GM04503 (cell line): Measurements from ENCODE around the gene PIGK.
"Not testable (repeated sequence)": the region's sequence is repeated elsewhere in the genome, so short reads cannot be mapped to it uniquely, and the experiment has no call there.

Experiments
- DNase-seq: peaks from one replicate; pipeline ENCODE4 v3.0.0-alpha.2; 2012; ENCODE audit warnings: low read depth

PIGK gene

DNA sequence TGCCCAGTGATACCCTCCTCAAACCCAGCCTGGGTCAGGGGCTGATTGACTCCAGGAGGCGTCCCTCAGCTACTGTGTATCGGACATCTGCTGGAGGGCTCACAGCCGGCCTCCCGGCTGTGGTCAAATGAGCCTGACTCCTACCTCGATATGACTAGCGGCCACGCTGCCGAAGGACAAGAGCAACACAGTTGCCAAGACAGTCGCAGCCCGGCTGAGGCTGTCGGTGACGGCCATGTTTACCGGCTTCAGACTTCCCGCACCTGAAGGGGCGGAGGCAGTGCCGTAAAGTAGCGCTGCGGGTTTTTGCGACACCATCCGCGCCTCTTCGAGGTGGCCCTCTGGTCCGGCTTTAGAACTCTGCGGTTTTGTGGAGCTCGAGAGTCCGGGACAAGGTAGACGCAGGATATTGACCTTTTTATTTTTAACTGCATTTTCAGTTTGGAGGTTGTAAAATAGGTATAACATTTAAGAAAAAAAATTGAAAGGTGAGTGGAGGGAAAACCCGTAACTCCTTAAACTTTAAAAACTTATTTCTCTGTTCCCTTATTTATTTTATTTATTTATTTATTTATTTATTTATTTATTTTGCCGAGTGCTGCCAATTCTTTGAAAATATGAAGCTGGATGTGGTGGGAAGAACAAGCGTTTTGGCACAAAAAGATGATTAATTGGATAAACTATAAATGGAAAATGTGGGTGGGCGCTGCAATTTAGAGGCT lies at the start of gene PIGK:
Gene PIGK, minus strand, starts transcription at position 265 of the 722 bp plus-strand sequence. Its CDS starts 28 bp downstream, at position 237.
- DNase-seq = peak; percentile 34

DNA sequence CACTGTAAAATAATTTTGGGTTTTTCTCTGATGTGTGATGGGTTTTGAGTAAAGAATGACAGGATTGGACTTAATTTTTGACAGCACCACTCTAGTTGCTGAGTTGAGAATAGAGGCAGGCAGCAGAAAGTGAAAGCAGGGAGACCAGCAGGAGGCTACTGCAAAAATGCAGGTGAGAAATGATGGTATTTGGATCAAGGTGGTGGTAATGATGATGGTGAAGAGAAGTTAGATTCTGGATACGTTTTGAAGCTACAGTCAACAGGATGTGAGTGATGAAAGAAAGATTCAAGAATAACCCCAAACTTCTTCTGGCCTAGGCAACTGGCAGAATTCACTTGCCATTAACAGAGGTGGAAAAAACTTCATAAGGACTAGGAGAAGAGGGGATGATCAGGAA lies 47.8 kb upstream of the PIGK start:
- DNase-seq = no peak

DNA sequence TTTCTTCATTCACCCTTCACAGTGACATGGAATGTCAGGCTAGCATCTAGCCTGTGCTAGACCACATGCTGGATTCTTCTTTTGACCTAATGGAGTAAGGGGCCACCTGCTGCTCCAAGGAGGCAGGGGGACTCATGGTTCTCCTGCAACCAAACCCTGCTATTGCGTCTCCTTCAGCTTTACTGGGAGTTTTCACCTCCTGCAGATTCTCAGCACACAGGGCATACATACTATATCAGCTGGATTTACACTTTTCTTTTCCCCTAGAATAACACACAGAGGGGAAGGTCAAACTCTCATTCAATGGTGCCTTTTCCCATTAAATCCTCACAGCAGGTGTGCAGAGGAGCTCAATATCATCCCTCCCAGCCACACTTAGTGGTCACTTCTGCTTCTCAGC lies 46.0 kb upstream of the PIGK start:
- DNase-seq = no peak

DNA sequence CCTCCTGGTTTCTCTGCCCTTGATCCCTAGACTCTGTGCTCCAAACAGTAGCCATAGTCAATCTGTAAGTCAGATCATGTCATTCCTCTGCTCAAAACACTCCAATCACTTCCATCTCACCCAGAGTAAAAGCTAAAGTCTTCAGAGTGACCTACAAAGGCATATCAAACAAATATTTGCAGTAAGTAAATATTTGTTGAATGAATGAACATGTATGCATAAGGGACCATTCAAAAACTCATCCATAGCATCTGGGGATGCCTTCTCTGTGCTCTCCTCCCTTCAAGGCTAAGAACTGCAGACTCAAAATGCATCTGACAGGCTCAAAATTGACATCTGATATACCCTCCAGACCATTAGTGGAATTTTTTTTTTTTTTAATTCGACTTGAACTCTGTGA lies 44.5 kb upstream of the PIGK start:
- no peak for DNase-seq

DNA sequence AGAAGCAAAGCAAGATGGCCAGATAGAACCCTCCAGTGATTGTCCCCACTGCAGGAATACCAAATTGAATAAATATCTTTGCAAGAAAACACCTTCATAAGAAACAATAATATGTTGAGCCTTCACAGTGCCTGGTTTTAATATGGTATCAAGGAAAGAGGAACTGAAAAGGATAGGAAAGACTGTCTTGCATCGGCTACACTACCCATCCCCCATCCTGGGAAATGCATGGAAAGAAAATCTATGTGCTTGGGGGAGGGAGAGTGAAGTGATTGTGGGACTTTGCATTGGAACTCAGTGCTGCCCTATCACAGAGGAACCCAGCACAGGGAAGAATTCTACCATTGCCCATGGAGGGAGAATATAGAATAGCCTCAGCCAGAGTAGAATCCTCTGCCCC lies 34.0 kb upstream of the PIGK start:
- DNase-seq = no peak

DNA sequence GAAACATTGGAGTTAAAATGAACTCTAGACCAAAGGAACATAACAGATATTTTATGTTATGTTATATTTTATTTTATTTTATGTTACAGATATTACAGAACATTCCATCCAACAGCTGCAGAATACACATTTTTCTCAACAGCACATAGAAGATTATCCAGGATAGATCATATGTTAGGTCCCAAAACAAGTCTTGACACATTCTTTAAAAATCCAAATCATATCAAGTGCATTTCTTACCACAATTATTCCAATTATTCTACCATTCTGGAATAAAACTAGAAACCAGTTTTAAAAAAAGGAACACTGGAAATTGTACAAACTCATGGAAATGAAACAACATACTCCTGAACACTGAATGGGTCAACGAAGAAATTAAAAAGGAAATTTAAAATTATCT lies 30.9 kb upstream of the PIGK start:
- DNase-seq = no peak

DNA sequence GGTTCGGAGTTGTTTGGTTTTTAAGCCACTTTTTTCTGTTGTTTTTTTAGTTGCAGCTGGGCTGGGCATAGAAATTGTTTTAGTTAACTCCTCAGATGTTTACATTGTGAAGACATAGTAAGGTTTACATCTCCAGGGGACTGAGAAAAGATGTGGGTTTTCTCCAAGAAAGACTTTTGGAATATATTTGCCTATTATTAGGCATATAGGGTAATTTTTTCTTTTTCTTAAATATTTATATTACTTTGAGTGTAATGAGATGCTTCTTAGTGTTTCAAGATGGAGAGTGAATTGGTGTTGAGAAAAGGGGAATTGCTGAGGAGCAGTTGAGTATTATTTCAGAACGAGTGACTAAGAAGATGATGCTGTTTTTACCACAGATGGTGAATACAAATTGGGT lies 26.6 kb upstream of the PIGK start:
- no peak for DNase-seq

DNA sequence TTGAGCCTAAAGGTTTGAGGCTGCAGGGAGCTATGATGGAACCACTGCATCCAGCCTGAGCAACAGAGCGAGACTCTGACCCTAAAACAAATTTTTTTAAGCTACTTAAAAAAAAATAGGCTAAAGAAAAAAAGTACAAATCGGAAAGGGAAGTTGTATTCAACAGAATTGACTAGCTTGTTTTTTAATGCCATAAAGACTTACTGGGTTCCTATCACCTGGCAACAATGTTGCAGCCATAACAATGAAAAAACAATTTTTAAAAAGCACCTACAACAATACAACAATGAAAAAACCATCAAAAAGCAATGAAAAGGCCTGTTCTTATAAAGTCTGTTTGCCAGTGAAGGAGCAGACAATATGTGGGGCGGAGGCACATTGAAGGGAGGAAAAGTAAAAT lies 20.1 kb upstream of the PIGK start:
- no peak for DNase-seq

DNA sequence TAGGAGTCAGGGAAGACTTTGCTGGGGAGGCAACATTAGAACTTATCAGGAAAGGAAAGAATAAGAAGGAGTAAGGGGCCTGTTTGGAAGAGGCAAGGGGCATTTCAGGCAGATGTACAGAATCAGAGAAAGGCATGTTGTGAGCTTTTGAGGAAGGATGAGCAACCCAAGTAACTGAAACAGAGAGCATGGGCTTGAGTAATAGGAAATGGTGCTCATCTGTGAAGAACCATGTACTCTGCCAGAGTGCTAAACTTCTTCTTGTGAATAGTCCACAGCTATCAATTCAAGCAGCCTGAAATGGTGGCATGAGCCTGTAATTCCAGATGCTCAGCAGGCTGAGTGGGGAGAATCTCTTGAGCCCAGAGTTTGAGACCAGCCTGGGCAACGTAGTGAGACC lies 19.2 kb upstream of the PIGK start:
- DNase-seq = no peak

DNA sequence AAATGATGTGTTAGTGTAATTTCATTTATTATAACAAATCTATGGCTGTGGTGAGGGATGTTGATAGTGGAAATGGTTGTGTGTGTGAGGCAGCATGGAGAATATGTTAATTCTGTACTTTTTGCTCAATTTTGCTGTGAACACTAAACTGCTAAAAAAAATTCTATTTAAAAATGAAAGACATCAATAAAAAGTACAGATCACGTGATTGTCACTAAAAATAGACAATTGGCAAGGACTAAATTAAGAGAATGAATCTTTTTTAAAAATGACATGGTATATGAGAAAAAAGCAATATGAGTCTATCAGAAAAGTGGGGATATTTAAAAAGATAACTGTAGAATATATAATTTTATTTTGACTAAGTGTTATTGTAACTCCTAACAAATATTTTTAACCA lies 15.7 kb upstream of the PIGK start:
- no peak for DNase-seq

DNA sequence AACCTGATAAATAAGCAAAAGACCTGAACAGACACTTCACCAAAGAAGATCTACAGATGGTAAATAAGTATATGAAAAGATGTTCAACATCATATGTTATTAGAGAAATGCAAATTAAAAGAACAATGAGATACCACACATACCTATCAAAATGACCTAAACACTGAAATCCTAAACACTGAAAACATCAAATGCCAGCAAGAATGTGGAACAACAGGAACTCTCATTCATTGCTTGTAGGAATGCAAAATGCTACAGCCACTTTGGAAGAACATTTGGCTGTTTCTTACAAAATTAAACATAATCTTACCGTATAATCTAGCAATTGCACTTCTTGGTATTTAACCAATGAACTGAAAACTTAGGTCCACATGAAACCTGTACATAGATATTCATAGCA lies 14.9 kb upstream of the PIGK start:
- no peak for DNase-seq

DNA sequence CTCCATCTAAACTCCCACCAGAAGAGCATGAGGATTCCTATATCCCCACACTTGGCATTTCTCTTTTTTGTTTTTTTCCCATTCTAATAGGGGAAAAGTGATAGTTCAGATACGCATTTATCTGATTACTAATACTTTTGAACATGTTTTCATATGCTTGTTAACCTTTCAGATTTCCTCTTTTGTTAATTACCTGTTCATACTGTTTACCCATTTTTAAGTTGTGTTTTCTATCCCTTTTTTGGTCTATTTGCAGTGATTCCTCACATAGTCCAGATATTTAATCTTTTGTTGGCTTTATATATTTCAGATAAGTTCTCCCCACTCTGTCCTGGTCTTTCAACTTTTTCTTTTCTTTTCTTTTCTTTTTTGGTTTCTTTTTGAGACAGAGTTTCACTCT lies 13.6 kb upstream of the PIGK start:
- no peak for DNase-seq

DNA sequence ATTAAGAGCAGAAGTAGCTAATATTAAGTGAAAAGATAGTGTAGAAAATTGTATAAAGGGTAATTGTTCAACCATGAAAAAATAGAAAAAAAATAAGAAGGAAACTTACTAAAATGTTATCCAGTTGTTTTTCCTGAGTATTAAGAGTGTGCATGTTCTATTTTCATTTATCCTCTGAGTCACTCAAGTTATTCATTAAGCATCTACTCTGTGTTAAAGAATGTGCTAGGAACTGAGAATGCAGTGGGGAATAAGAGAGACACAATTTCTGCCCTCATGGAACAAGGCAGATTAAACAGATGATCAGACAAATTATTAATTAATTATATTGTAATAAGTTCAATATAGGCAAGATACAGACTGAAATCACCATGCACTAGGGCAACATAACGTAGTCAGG lies 10.8 kb upstream of the PIGK start:
- DNase-seq = no peak

DNA sequence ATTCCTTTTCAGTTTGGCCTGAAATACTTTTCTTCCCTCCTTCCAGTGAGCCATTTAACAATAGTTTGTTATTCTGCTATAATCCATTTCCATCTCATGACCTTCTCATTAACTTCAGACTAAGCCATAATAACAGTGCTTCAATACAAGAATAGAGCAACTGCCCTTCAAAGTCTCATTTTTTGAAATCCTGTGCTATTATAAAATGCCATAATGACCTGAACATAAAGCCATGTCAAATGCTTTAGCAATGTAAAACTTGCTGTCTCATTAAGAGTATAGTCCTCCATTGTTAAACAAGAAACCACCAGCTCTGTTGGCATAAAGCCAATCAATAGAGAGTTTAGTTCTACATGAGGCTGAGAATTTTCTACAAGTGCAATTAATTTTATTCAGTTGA lies 9.6 kb upstream of the PIGK start:
- DNase-seq = no peak

DNA sequence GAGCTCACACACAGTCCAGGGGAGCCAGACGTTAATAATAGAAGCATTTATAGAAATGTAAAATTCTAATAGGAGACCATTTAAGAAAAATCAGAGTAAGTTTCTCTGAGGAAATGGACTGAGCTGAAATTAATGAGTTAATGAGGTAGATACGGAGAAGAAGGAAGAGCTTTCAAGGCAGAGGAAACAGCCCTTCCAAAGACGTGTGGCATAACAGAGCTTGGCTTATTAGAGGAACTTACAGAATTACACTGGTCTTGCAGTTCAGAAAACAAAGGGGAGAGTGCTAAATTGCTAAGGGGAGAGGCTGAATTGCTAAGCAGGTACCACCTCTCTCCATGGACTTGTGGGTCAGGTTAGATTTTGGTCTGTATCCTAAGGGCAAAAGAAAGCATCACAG lies 8.2 kb upstream of the PIGK start:
- no peak for DNase-seq

DNA sequence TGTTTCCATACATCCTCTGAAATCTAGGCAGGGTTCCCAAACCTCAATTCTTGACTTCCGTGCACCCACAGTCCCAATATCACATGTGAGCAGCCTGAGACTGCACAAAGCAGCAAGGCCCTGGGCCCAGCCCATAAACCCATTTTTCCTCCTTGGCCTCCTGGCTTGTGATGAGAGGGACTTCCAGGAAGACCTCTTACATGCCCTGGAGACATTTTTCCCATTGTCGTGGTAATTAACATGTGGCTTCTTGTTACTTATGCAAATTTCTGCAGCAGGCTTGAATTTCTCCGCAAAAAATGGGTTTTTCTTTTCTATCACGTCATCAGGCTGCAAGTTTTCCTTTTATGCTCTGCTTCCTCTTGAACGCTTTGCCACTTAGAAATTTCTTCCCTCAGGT lies 3.3 kb upstream of the PIGK start:
- DNase-seq = no peak

DNA sequence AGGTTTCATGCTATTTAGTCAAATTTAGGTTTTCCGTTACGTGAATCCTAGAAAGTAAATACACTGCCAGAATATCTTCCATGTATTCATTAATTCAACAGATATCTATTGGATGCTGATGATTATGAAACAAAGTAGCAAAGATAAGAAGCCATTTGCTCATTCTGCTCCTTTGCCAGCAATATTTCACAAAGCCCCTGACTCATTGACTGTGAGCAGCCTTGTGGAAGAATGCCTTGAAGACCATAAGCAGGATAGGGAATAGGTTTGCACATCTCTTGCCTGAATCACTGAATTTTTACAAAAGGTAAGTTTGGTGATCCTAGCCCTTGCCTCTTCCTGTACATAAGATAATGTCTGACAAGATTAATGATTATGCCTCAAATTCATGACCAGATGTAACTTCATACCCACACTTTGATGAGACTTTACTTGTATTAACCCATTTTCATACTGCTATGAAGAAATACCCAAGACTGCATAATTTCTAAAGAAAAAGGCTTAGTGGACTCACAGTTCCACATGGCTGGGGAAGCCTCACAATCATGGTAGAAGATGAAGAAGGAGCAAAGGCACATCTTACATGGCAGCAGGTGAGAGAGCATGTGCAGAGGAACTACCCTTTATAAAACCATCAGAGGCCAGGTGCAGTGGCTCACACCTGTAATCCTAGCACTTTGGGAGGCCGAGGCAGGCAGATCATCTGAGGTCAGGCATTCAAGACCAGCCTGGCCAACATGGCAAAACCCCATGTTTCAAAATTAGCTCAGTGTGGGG lies 1.6 kb upstream of the PIGK start:
- DNase-seq = peak; percentile 16

DNA sequence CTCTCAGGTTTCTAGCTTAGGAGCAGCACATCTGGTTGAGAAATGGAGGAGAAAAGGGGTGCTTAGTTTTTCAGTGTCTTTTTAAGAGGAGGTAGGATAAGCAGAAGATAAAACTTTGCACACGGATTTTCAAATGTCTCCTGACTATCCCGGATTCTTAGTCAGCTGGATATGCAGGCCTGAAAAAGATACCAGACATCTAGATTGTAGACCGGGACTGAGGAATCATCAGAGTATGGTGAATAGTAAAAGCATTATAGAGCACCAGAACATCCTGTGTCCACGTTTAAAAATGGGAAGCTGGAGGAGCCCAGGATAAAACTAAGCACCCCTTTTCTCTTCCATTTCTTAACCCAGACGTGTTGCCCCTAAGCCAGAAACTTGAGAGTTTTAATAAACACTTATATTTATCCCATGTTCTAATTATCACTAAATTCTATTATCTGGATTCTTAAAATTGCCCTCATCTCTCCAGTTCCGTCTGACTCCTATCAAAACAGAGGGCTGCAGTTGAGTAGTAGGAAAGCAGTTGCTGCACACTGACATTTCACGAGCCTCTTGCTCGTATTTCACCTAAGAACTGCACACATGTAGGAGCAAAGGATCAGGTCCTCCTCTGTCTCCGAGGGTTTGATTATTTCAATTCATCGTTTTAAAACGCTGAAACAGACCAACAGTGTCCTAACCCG lies 609 bp downstream of the PIGK start:
- peak; percentile 8 for DNase-seq

DNA sequence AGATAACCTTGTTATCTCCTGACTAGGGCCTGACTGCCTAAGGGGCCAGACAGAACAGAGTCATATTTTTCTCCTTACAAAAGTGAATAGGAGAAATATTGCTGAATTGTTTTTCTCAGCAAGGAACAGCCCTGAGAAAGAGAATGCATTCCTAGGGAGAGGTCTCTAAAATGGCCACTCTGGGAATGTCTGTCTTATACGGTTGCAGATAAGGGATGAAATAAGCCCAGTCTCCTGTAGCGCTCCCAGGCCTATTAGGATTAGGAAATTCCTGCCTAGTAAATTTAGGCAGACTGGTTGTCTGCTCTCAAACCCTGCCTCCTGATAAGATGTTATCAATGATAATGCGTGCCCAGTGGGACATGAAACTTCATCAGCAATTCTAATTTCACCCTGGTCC lies 15.2 kb downstream of the PIGK start:
- DNase-seq = not testable (repeated sequence)

DNA sequence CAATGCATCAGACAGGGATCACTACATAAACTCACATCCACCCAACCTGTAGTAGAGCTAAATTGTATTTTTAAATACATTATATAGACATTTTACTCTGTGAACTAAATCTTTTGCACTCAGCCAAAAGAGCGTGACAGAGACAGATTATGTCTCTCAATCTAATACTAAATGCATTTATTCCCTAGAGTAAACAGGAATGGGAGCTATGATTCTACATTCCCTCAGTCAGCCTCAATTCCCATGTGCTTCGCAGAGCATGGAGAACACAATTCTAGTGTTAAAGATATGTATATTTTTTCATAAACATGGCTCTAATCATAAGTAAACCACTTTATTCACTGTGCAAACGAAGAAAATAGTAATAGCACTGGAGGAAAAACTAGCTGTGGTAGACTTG lies 16.5 kb downstream of the PIGK start:
- DNase-seq = no peak

DNA sequence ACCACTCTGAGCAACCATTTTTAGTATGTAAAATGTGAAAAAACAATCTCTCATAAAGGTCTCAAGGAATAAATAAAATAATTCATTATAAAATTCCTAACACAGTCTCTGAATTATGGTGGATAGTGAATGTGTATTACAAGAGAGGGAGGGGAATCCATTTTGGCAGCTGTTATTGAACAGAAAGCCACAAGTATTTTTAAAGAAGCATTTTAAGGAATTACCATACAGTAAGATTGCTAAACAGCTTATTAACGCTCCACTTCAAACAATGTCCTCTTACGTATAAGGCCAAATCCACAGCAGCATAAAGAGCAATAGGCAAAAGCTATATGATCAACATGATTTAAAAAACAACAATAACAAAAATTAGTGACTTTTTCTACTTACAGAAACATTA lies 18.4 kb downstream of the PIGK start:
- DNase-seq = no peak

DNA sequence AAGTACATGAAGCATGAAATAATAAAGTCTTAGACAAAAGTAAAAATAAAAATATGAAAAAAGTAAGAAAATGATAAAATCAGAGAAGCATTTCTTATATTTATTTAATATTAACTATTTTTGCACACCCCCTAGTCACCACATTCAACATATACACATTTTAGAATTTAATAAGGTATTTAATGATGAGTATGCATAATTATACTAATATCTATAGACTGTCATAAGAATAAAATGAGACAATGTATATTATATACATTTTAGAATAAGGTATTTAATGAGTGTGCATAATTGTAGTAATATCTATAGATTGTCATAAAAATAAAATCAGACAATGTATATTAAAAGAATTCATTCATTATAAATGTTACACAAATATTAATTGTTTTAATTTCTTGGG lies 18.9 kb downstream of the PIGK start:
- no peak for DNase-seq

DNA sequence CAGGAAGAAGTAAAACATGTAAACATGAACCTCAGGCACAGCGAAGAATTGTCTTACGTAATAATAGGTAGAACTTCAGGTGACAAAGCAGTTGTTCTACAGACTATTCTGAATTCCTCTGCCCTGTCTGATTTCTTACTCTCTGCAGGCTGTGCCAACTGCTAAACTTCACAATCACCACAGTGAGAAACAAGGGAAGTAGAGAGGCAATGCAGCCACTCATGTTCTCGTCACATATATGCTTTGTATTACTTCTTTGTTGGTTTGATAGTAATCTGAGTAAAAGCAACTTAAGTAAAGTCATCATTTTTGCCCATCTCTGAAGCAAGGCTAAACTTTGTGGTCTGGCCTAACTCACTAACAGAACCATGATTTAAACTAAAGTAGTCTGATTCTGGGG lies 21.9 kb downstream of the PIGK start:
- no peak for DNase-seq
